ENCODE data around the gene BTBD17. TPM values are rescaled to one million over a fixed set of nuclear protein-coding genes. Genes with fewer than 3 reads are reported as not detected.
A peak's percentile ranks its signal among the peaks of the same experiment; 100 is the strongest.

The BTBD17 gene
- total RNA-seq, 1 donor from 2014 or later = not detected

- ATAC-seq (no peak), DNase-seq (ENCODE audit: low spot score) (no peak)
These were observed 27.6 kb upstream of the BTBD17 start for GRCh38 chr17:74389084-74389753.

- ATAC-seq (no peak), DNase-seq (ENCODE audit: low spot score) (no peak)
These were observed 25.9 kb upstream of the BTBD17 start for GRCh38 chr17:74387365-74388218.

GRCh38 chr17:74386386-74386785, 24.7 kb upstream of the BTBD17 start:
- DNase-seq (ENCODE audit: low spot score) (no peak), ATAC-seq (peak; percentile 49)

GRCh38 chr17:74385201-74385600, 23.5 kb upstream of the BTBD17 start:
- ATAC-seq (no peak), DNase-seq (ENCODE audit: low spot score) (no peak)

- no peak for ATAC-seq
- DNase-seq (ENCODE audit: low spot score) = no peak
These were observed 21.5 kb upstream of the BTBD17 start for GRCh38 chr17:74383141-74383540.

GRCh38 chr17:74380959-74381808, 19.5 kb upstream of the BTBD17 start:
- ATAC-seq (no peak), DNase-seq (ENCODE audit: low spot score) (no peak)

- no peak for DNase-seq (ENCODE audit: low spot score)
- ATAC-seq = peak; percentile 34
These were observed 18.7 kb upstream of the BTBD17 start for GRCh38 chr17:74380086-74380958.

GRCh38 chr17:74379495-74380085, 17.9 kb upstream of the BTBD17 start:
- ATAC-seq (peak; percentile 97), DNase-seq (ENCODE audit: low spot score) (peak; percentile 92)

- no peak for DNase-seq (ENCODE audit: low spot score)
- ATAC-seq = no peak
These were observed 13.2 kb upstream of the BTBD17 start for GRCh38 chr17:74374858-74375257.

- ATAC-seq (peak; percentile 97), DNase-seq (ENCODE audit: low spot score) (peak; percentile 71)
These were observed 12.4 kb upstream of the BTBD17 start for GRCh38 chr17:74373838-74374606.

GRCh38 chr17:74372426-74372825, 10.8 kb upstream of the BTBD17 start:
- DNase-seq (ENCODE audit: low spot score) (no peak), ATAC-seq (no peak)

GRCh38 chr17:74371653-74372147, 10.0 kb upstream of the BTBD17 start:
- no peak for DNase-seq (ENCODE audit: low spot score)
- no peak for ATAC-seq

GRCh38 chr17:74369665-74370490, 8.2 kb upstream of the BTBD17 start:
- no peak for ATAC-seq
- DNase-seq (ENCODE audit: low spot score) = no peak

GRCh38 chr17:74369221-74369620, 7.6 kb upstream of the BTBD17 start:
- ATAC-seq (no peak), DNase-seq (ENCODE audit: low spot score) (no peak)

GRCh38 chr17:74368341-74369081, 6.8 kb upstream of the BTBD17 start:
- peak; percentile 78 for DNase-seq (ENCODE audit: low spot score)
- peak; percentile 97 for ATAC-seq

GRCh38 chr17:74367206-74367605, 5.5 kb upstream of the BTBD17 start, which contains the start of gene GPR142:
TSS of gene GPR142 (plus strand) at chr17:74367506. CDS start at chr17:74369541, 2,035 bp downstream.
- DNase-seq (ENCODE audit: low spot score) = no peak

GRCh38 chr17:74362810-74363498, 1.3 kb upstream of the BTBD17 start:
- DNase-seq (ENCODE audit: low spot score) (no peak), ATAC-seq (peak; percentile 17)

More at GRCh38 chr17:74367206-74367605, 5.5 kb upstream of the BTBD17 start, which contains the start of gene GPR142:
- ATAC-seq = no peak
